ENCODE results near the gene E2F2.

DNA sequence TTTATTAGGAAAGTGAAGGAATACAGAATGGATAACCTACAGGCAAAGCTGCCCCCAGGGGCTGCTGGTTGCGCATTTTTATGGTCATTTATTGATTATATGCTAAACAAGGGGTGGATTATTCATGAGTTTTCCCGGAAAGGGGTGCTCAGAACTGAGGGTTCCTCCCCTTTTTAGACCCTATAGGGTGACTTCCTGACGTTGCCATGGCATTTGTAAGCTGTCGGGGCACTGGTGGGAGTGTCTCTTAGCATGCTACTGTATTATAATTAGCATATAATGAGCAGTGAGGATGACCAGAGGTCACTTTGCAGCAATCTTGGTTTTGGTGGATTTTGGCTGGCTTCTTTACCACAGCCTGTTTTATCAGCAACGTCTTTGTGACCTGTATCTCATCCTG is 41.2 kb downstream of the E2F2 start:
- TF ChIP-seq, protein P1, sequence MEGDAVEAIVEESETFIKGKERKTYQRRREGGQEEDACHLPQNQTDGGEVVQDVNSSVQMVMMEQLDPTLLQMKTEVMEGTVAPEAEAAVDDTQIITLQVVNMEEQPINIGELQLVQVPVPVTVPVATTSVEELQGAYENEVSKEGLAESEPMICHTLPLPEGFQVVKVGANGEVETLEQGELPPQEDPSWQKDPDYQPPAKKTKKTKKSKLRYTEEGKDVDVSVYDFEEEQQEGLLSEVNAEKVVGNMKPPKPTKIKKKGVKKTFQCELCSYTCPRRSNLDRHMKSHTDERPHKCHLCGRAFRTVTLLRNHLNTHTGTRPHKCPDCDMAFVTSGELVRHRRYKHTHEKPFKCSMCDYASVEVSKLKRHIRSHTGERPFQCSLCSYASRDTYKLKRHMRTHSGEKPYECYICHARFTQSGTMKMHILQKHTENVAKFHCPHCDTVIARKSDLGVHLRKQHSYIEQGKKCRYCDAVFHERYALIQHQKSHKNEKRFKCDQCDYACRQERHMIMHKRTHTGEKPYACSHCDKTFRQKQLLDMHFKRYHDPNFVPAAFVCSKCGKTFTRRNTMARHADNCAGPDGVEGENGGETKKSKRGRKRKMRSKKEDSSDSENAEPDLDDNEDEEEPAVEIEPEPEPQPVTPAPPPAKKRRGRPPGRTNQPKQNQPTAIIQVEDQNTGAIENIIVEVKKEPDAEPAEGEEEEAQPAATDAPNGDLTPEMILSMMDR (IDR thresholded peaks at IDR 0.05; ENCODE audit: insufficient read depth, low read length, poor library complexity, severe bottlenecking), result no peak
- no peak for TF ChIP-seq EZH2phosphoT487 (conservative IDR thresholded peaks at IDR 0.05; ENCODE audit: low read length)

Data from SU-DHL-6 (cell line).